ENCODE measurements around the gene RAET1G.

GRCh38 chr6:149887343-149887742 is 35.6 kb downstream of the RAET1G start:
- TF ChIP-seq POLR2A (IDR thresholded peaks at IDR 0.05; ENCODE audit: low read depth, low read length) (no peak), MYC (IDR thresholded peaks at IDR 0.05; ENCODE audit: low read depth, low read length) (no peak), EZH2 (IDR thresholded peaks at IDR 0.05; ENCODE audit: borderline replicate concordance, low read depth, low read length, severe bottlenecking) (no peak), CTCF (IDR thresholded peaks at IDR 0.05; ENCODE audit: extremely low read depth in 1 of 2, insufficient read depth in 1 of 2, low read depth in 1 of 2, low read length in 2 of 2) (no peak), JUN (IDR thresholded peaks at IDR 0.05; ENCODE audit: borderline replicate concordance, insufficient read depth, insufficient read length, low read depth) (no peak)

Measured in endothelial cell of umbilical vein (primary cell).